PC-3 (cell line): Measurements from ENCODE around the gene GOLGB1.

Experiments used
- EZH2 ChIP-seq: fragments of 300-600 bp; sonication (generic); IDR thresholded peaks from one replicate; pipeline ENCODE4 v1.6.1; 2017; ENCODE audit warnings: antibody characterized with exemption, mild to moderate bottlenecking, low read length; ENCODE audit not compliant: unreplicated experiment
- TF ChIP-seq, protein P1 (sequence below): fragments of 300-600 bp; sonication (generic); conservative IDR thresholded peaks from 2 replicates; pipeline ENCODE4 v1.5.1; 2017; ENCODE audit warnings: antibody characterized with exemption, low read depth, mild to moderate bottlenecking, low read length

DNA sequence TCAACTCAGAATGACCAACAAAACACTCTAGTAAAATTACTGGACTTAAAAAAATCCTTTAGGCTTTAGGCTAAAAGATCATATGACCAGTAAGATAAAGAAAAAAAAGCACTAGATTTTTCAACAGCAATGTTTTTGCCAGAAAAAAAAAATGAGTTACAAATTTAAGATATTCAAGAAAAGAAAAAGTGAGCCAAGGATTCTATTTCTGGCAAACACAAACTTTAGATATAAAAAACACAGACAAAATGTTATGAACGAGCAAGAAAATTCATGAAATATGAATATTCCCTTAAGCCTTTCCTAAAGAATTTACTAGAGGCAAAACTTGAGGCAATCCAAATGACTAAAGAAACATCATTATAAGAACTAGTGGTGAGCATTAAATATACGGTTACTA is 8.6 kb downstream of the GOLGB1 start:
- TF ChIP-seq, protein P1, sequence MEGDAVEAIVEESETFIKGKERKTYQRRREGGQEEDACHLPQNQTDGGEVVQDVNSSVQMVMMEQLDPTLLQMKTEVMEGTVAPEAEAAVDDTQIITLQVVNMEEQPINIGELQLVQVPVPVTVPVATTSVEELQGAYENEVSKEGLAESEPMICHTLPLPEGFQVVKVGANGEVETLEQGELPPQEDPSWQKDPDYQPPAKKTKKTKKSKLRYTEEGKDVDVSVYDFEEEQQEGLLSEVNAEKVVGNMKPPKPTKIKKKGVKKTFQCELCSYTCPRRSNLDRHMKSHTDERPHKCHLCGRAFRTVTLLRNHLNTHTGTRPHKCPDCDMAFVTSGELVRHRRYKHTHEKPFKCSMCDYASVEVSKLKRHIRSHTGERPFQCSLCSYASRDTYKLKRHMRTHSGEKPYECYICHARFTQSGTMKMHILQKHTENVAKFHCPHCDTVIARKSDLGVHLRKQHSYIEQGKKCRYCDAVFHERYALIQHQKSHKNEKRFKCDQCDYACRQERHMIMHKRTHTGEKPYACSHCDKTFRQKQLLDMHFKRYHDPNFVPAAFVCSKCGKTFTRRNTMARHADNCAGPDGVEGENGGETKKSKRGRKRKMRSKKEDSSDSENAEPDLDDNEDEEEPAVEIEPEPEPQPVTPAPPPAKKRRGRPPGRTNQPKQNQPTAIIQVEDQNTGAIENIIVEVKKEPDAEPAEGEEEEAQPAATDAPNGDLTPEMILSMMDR: no peak
- no peak for TF ChIP-seq EZH2
